Endothelial cell of umbilical vein (primary cell): ENCODE results near the gene TNP1. TPM values are rescaled to one million over a fixed set of nuclear protein-coding genes. Genes with fewer than 3 reads are reported as not detected.

Experiments
- BruUV-seq: library from RNA; stranded (reverse); fragments of 400-500 nt; replicated peaks from 2 replicates; lab custom pipeline; 2021; lab: Mats Ljungman, UMichigan
- CTCF ChIA-PET: fragments of 300-600, 350-600 bp; sonication (Branson Sonifier 250); formaldehyde crosslinking; loops from one replicate; lab custom pipeline; 2021; ENCODE audit warnings: antibody characterized with exemption, inconsistent platforms; lab: Charles Lee
- POLR2A ChIA-PET: fragments of 300-600, 350-600 bp; sonication (Branson Sonifier 250); formaldehyde crosslinking; loops from one replicate; lab custom pipeline; 2021; ENCODE audit warnings: antibody characterized with exemption, inconsistent platforms; lab: Charles Lee
- DNase-seq: peaks from one replicate; pipeline ENCODE4 v3.0.0-alpha.2; 2011; ENCODE audit warnings: low read depth, low spot score
- FAIRE-seq: peaks from 2 replicates; lab custom pipeline; 2011; peaks lifted over from hg19 to GRCh38; lab: Jason Lieb, UNC
- H2AFZ ChIP-seq: 2 replicates; pipeline ENCODE4 v1.6.0; 2012; ENCODE audit warnings: low read depth, low read length, control low read depth, inconsistent platforms
- H3K27ac ChIP-seq: 2 replicates; pipeline ENCODE4 v1.5.1; 2011; ENCODE audit warnings: low read depth, mild to moderate bottlenecking, control low read depth, low read length, moderate library complexity; ENCODE audit not compliant: insufficient read depth
- H3K27me3 ChIP-seq, 2 experiments: 2 replicates each; pipeline versions ENCODE4 v1.6.0 to v1.6.1; 2011; ENCODE audit warnings: low read length in 2 of 2, mixed read lengths in 1 of 2; ENCODE audit not compliant: control insufficient read depth in 2 of 2, insufficient read depth in 2 of 2
- H3K36me3 ChIP-seq, 2 experiments: 2 replicates in 1 of 2; 3 replicates in 1 of 2; pipeline ENCODE4 v1.5.1; 2011; ENCODE audit warnings: low read length in 2 of 2, mild to moderate bottlenecking in 1 of 2, moderate library complexity in 1 of 2; ENCODE audit not compliant: control insufficient read depth in 2 of 2, insufficient read depth in 2 of 2; ENCODE audit errors: extremely low read depth in 1 of 2
- H3K4me1 ChIP-seq: 3 replicates; pipeline ENCODE4 v1.5.1; 2011; ENCODE audit warnings: mild to moderate bottlenecking, low read length; ENCODE audit not compliant: control insufficient read depth, insufficient read depth; ENCODE audit errors: extremely low read depth
- H3K4me2 ChIP-seq: 2 replicates; pipeline ENCODE4 v1.6.1; 2011; ENCODE audit warnings: low read length, control low read depth, mixed read lengths; ENCODE audit not compliant: insufficient read depth
- H3K4me3 ChIP-seq, 3 experiments: fragments of 200-600 bp in 1 of 3; sonication (generic), shearing (Covaris generic) in 1 of 3; replicated peaks in 1 of 3; 2 replicates each; pipeline ENCODE4 v1.5.1; 2011 to 2016; ENCODE audit warnings: control low read depth in 3 of 3, low read length in 3 of 3, mild to moderate bottlenecking in 2 of 3, inconsistent platforms in 1 of 3, low read depth in 1 of 3, moderate library complexity in 1 of 3; ENCODE audit not compliant: insufficient read depth in 1 of 3
- H3K79me2 ChIP-seq: 2 replicates; pipeline ENCODE4 v1.6.0; 2012; ENCODE audit warnings: low read length, inconsistent platforms; ENCODE audit not compliant: control insufficient read depth, insufficient read depth
- H3K9ac ChIP-seq: replicated peaks from 2 replicates; pipeline ENCODE3; 2011; ENCODE audit warnings: low read length, control low read depth; ENCODE audit not compliant: insufficient read depth; ENCODE audit errors: extremely low read depth
- H3K9me1 ChIP-seq: replicated peaks from 3 replicates; pipeline ENCODE4 v1.6.0; 2011; ENCODE audit warnings: mild to moderate bottlenecking, low read length; ENCODE audit not compliant: control insufficient read depth, insufficient read depth; ENCODE audit errors: extremely low read depth
- H3K9me3 ChIP-seq: replicated peaks from 2 replicates; pipeline ENCODE4 v1.5.1; 2012; ENCODE audit warnings: low read length, inconsistent platforms; ENCODE audit not compliant: control insufficient read depth, insufficient read depth
- H4K20me1 ChIP-seq: replicated peaks from 2 replicates; pipeline ENCODE3; 2011; ENCODE audit warnings: mild to moderate bottlenecking, low read length; ENCODE audit not compliant: control insufficient read depth, insufficient read depth; ENCODE audit errors: extremely low read depth
- EZH2 ChIP-seq: IDR thresholded peaks from 2 replicates; pipeline ENCODE4 v1.6.1; 2012; ENCODE audit warnings: borderline replicate concordance, low read depth, mild to moderate bottlenecking, moderate library complexity, low read length, inconsistent platforms; ENCODE audit not compliant: severe bottlenecking
- FOS ChIP-seq: IDR thresholded peaks from 2 replicates; pipeline ENCODE4 v1.6.1; 2011; ENCODE audit warnings: mild to moderate bottlenecking, low read length, moderate library complexity, borderline replicate concordance; ENCODE audit not compliant: insufficient read depth
- GATA2 ChIP-seq: IDR thresholded peaks from 2 replicates; pipeline ENCODE4 v1.7.0; 2011; ENCODE audit warnings: low read depth, mild to moderate bottlenecking, moderate library complexity, mixed read lengths, low read length; ENCODE audit not compliant: insufficient read length, insufficient read depth
- JUN ChIP-seq: IDR thresholded peaks from 2 replicates; pipeline ENCODE4 v1.6.1; 2011; ENCODE audit warnings: borderline replicate concordance, low read depth; ENCODE audit not compliant: insufficient read length, insufficient read depth
- MYC ChIP-seq: IDR thresholded peaks from one replicate; pipeline ENCODE4 v1.6.1; 2011; ENCODE audit warnings: mild to moderate bottlenecking, low read depth, low read length
- POLR2A ChIP-seq: IDR thresholded peaks from 2 replicates; pipeline ENCODE4 v1.6.1; 2012; ENCODE audit warnings: low read depth, mild to moderate bottlenecking, control low read depth, low read length
- POLR2AphosphoS5 ChIP-seq: IDR thresholded peaks from 2 replicates; pipeline ENCODE4 v1.6.1; 2012; ENCODE audit warnings: low read depth, mild to moderate bottlenecking, control low read depth, low read length, moderate library complexity; ENCODE audit not compliant: insufficient read depth
- dilution Hi-C: fragments of 300-500 bp; cut with MboI; formaldehyde crosslinking; loops from one replicate; pipeline ENCODE4 v1.15.0; 2019; ENCODE audit warnings: low sequenced_read_pairs; ENCODE audit not compliant: extremely low pct_ligation_motif_present
- intact Hi-C: fragments of 100-400 bp; cut with micrococcal nuclease; formaldehyde crosslinking; loops from one replicate; pipeline ENCODE4 v1.10.0; 2022
- polyA plus RNA-seq, 4 experiments: library from polyadenylated mRNA; depleted of rRNA in 3 of 4; stranded (reverse) in 3 of 4; unstranded in 1 of 4; fragments of >200 nt; gene quantifications; 2 replicates each; pipeline versions ENCODE4 v1.2.1 to v1.2.3, GENCODE V29; 2011 to 2012; ENCODE audit warnings: missing spikeins in 1 of 4
- total RNA-seq: library from RNA; stranded (reverse); gene quantifications from 2 replicates; pipeline ENCODE4 v1.2.3, GENCODE V29; 2021
- TF ChIP-seq, protein P1 (sequence below), 2 donors: IDR thresholded peaks; 1 replicate in 1 of 2; 2 replicates in 1 of 2; pipeline ENCODE4 v1.5.1; 2011; ENCODE audit warnings: low read length in 2 of 2, mild to moderate bottlenecking in 2 of 2, moderate library complexity in 2 of 2, control low read depth in 1 of 2, inconsistent platforms in 1 of 2, low read depth in 1 of 2; ENCODE audit not compliant: insufficient read depth in 1 of 2; ENCODE audit errors: extremely low read depth in 1 of 2
- TF ChIP-seq, protein P2 (sequence below): IDR thresholded peaks from 2 replicates; pipeline ENCODE4 v1.6.1; 2011; ENCODE audit not compliant: insufficient read depth, insufficient read length

TNP1 gene
- total and polyA plus RNA-seq, 2 donors (not counting 3 experiments of a cell fraction or from before 2014, with no cell fraction given) = not detected

DNA sequence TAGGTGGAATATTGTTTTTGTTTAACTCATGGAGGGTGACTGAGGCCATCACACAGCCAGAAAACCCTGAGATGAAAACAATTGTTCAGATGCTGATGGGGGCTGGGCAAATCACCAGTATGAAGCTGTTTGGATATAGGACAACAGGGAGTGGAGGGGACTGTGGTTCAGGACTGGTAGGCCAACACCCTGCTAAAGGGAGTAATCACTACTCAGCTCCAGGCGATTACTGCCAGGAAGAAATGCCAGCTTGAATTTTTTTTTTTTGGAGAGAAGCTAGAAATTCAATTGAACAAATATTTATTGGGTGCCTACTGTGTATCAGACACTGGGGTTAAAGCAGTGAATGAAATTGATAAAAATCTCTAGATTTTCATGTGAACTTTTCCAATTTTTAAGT is 37.4 kb downstream of the TNP1 start:
- DNase-seq = no peak
- intact Hi-C loops (no loop called here), dilution Hi-C loops (no loop called here)
- POLR2A ChIA-PET = no interaction called here
- H3K9ac ChIP-seq = no peak overlapping the region
- no peaks in the 10 kb centered on the region for H3K36me3 ChIP-seq
- H3K4me1 ChIP-seq = no peaks in the 10 kb centered on the region
- CTCF ChIA-PET = no interaction called here
- TF ChIP-seq POLR2A = no peak
- TF ChIP-seq, protein P1, sequence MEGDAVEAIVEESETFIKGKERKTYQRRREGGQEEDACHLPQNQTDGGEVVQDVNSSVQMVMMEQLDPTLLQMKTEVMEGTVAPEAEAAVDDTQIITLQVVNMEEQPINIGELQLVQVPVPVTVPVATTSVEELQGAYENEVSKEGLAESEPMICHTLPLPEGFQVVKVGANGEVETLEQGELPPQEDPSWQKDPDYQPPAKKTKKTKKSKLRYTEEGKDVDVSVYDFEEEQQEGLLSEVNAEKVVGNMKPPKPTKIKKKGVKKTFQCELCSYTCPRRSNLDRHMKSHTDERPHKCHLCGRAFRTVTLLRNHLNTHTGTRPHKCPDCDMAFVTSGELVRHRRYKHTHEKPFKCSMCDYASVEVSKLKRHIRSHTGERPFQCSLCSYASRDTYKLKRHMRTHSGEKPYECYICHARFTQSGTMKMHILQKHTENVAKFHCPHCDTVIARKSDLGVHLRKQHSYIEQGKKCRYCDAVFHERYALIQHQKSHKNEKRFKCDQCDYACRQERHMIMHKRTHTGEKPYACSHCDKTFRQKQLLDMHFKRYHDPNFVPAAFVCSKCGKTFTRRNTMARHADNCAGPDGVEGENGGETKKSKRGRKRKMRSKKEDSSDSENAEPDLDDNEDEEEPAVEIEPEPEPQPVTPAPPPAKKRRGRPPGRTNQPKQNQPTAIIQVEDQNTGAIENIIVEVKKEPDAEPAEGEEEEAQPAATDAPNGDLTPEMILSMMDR (IDR thresholded peaks at IDR 0.05; ENCODE audit: extremely low read depth in 1 of 2, insufficient read depth in 1 of 2, low read depth in 1 of 2, low read length in 2 of 2) = no peak
- no peak for TF ChIP-seq POLR2AphosphoS5
- TF ChIP-seq FOS = no peak
- no TSS peak for BruUV-seq
- no peaks in the 10 kb centered on the region for H4K20me1 ChIP-seq
- no peak overlapping the region for H2AFZ ChIP-seq
- H3K9me3 ChIP-seq = no peaks in the 10 kb centered on the region
- H3K27ac ChIP-seq = no peak overlapping the region
- H3K79me2 ChIP-seq = no peaks in the 10 kb centered on the region
- H3K27me3 ChIP-seq = no peaks in the 10 kb centered on the region
- H3K9me1 ChIP-seq = no peaks in the 10 kb centered on the region
- no peak overlapping the region for H3K4me3 ChIP-seq
- FAIRE-seq = no peak
- H3K4me2 ChIP-seq = no peak overlapping the region

DNA sequence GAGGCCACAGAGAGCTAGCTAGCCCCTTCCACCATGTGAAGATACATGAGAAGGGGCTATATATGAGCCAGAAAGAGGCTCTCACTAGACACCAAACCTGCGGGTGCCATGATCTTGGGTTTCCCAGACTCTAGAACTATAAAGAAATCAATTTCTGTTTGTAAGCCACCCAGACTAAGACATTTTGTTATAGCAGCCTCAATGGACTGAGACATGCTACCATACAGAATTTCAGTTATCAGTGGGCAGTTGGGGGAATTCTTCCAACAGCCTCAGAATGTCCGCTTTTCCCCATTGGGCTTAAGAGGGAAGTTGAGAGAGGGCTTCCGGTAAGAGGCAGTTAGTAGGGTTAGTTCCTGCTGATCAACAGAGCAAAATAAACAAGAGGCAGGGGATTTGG is 39.2 kb downstream of the TNP1 start:
- TF ChIP-seq FOS (no peak), JUN (no peak), MYC (no peak), GATA2 (no peak), POLR2AphosphoS5 (no peak), EZH2 (no peak), POLR2A (no peak)
- TF ChIP-seq, protein P2, sequence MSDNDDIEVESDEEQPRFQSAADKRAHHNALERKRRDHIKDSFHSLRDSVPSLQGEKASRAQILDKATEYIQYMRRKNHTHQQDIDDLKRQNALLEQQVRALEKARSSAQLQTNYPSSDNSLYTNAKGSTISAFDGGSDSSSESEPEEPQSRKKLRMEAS = no peak
- TF ChIP-seq, protein P1 (IDR thresholded peaks at IDR 0.05; ENCODE audit: extremely low read depth in 1 of 2, insufficient read depth in 1 of 2, low read depth in 1 of 2, low read length in 2 of 2) = no peak
- no TSS peak for BruUV-seq
- H3K9ac ChIP-seq = no peak overlapping the region
- DNase-seq (no peak), FAIRE-seq (no peak)
- H3K79me2 ChIP-seq = no peaks in the 10 kb centered on the region
- intact Hi-C loops (no loop called here), dilution Hi-C loops (no loop called here)
- no peak overlapping the region for H3K27ac ChIP-seq
- H4K20me1 ChIP-seq = no peaks in the 10 kb centered on the region
- H3K4me3 ChIP-seq = no peak overlapping the region
- H2AFZ ChIP-seq = no peak overlapping the region
- H3K36me3 ChIP-seq = no peaks in the 10 kb centered on the region
- H3K4me1 ChIP-seq = no peaks in the 10 kb centered on the region
- no peak overlapping the region for H3K4me2 ChIP-seq
- no peaks in the 10 kb centered on the region for H3K9me3 ChIP-seq
- CTCF ChIA-PET = no interaction called here
- no peaks in the 10 kb centered on the region for H3K27me3 ChIP-seq
- no peaks in the 10 kb centered on the region for H3K9me1 ChIP-seq
- POLR2A ChIA-PET = no interaction called here
